Measurements from ENCODE around the gene TMCC1. TPM values are rescaled to one million over a fixed set of nuclear protein-coding genes. Genes with fewer than 3 reads are reported as not detected.

TMCC1 gene
- total RNA-seq, 4 donors from 2014 or later: 4.1 to 21.8 (median 14.5) TPM

GRCh38 chr3:129766135-129766534 lies 127.4 kb downstream of the TMCC1 start:
- no peak overlapping the region for H3K4me3 ChIP-seq
- H3K27me3 ChIP-seq: no peaks in the 10 kb centered on the region
- intact Hi-C loops (cut with DNase I; ENCODE audit: low total_unique reads): no loop called here
- DNase-seq: no peak
- 69 to 81% methylated on average over 2 of the region's 2 CpGs for WGBS, 2 donors (ENCODE audit: low coverage in 1 of 2)
- TF ChIP-seq EP300 (IDR thresholded peaks at IDR 0.05; ENCODE audit: low read depth) (no peak), POLR2AphosphoS5 (IDR thresholded peaks at IDR 0.05) (no peak), POLR2A (IDR thresholded peaks at IDR 0.05) (no peak)
- TF ChIP-seq, protein P1, sequence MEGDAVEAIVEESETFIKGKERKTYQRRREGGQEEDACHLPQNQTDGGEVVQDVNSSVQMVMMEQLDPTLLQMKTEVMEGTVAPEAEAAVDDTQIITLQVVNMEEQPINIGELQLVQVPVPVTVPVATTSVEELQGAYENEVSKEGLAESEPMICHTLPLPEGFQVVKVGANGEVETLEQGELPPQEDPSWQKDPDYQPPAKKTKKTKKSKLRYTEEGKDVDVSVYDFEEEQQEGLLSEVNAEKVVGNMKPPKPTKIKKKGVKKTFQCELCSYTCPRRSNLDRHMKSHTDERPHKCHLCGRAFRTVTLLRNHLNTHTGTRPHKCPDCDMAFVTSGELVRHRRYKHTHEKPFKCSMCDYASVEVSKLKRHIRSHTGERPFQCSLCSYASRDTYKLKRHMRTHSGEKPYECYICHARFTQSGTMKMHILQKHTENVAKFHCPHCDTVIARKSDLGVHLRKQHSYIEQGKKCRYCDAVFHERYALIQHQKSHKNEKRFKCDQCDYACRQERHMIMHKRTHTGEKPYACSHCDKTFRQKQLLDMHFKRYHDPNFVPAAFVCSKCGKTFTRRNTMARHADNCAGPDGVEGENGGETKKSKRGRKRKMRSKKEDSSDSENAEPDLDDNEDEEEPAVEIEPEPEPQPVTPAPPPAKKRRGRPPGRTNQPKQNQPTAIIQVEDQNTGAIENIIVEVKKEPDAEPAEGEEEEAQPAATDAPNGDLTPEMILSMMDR (IDR thresholded peaks at IDR 0.05): no peak
- H3K4me1 ChIP-seq: no peaks in the 10 kb centered on the region
- H3K9me3 ChIP-seq: no peaks in the 10 kb centered on the region
- no peaks in the 10 kb centered on the region for H3K36me3 ChIP-seq
- in situ Hi-C loops (cut with MboI; ENCODE audit: low pct_ligation_motif_present in 1 of 4, low pct_unique_long_range_greater_than_20kb in 1 of 4, low sequenced_read_pairs in 3 of 4): no loop called here
- no peak overlapping the region for H3K27ac ChIP-seq

GRCh38 chr3:129764090-129764489 lies 129.4 kb downstream of the TMCC1 start:
- no peaks in the 10 kb centered on the region for H3K9me3 ChIP-seq
- H3K4me1 ChIP-seq: no peaks in the 10 kb centered on the region
- H3K4me3 ChIP-seq: no peak overlapping the region
- in situ Hi-C loops (cut with MboI; ENCODE audit: low pct_ligation_motif_present in 1 of 4, low pct_unique_long_range_greater_than_20kb in 1 of 4, low sequenced_read_pairs in 3 of 4) (no loop called here), intact Hi-C loops (cut with DNase I; ENCODE audit: low total_unique reads) (no loop called here)
- no peak for DNase-seq
- TF ChIP-seq POLR2AphosphoS5 (IDR thresholded peaks at IDR 0.05) (no peak), POLR2A (IDR thresholded peaks at IDR 0.05) (no peak), EP300 (IDR thresholded peaks at IDR 0.05; ENCODE audit: low read depth) (no peak)
- TF ChIP-seq, protein P1 (IDR thresholded peaks at IDR 0.05): no peak
- H3K36me3 ChIP-seq: no peaks in the 10 kb centered on the region
- H3K27ac ChIP-seq: no peak overlapping the region
- no peaks in the 10 kb centered on the region for H3K27me3 ChIP-seq

GRCh38 chr3:129758785-129759320 lies 134.7 kb downstream of the TMCC1 start:
- Histone ChIP-seq H3K27me3 (no peaks in the 10 kb centered on the region), H3K4me3 (no peak overlapping the region), H3K36me3 (no peaks in the 10 kb centered on the region), H3K27ac (no peak overlapping the region), H3K4me1 (peaks cover 0 to 7% (median 0%) of the 10 kb centered on the region in 4 donors), H3K9me3 (no peaks in the 10 kb centered on the region)
- in situ Hi-C loops (cut with MboI; ENCODE audit: low pct_ligation_motif_present in 1 of 4, low pct_unique_long_range_greater_than_20kb in 1 of 4, low sequenced_read_pairs in 3 of 4) (no loop called here), intact Hi-C loops (cut with DNase I; ENCODE audit: low total_unique reads) (no loop called here)
- no peak for DNase-seq
- TF ChIP-seq EP300 (IDR thresholded peaks at IDR 0.05; ENCODE audit: low read depth) (no peak), POLR2AphosphoS5 (IDR thresholded peaks at IDR 0.05) (no peak), POLR2A (IDR thresholded peaks at IDR 0.05) (no peak)
- TF ChIP-seq, protein P1 (IDR thresholded peaks at IDR 0.05): no peak
- WGBS, 2 donors (ENCODE audit: low coverage in 1 of 2): 91 to 100% methylated on average over 1 of the region's 1 CpG

- H3K27ac ChIP-seq: no peak overlapping the region
- intact Hi-C loops (cut with DNase I; ENCODE audit: low total_unique reads): no loop called here
- peaks cover 0 to 7% (median 0%) of the 10 kb centered on the region in 4 donors for H3K4me1 ChIP-seq
- H3K4me3 ChIP-seq: no peak overlapping the region
- in situ Hi-C loops (cut with MboI; ENCODE audit: low pct_ligation_motif_present in 1 of 4, low pct_unique_long_range_greater_than_20kb in 1 of 4, low sequenced_read_pairs in 3 of 4): no loop called here
- WGBS, 2 donors (ENCODE audit: low coverage in 1 of 2): 100% methylated on average over 1 to 2 of the region's 2 CpGs
- no peak for DNase-seq
- no peaks in the 10 kb centered on the region for H3K9me3 ChIP-seq
- no peaks in the 10 kb centered on the region for H3K36me3 ChIP-seq
- TF ChIP-seq EP300 (IDR thresholded peaks at IDR 0.05; ENCODE audit: low read depth) (no peak), POLR2AphosphoS5 (IDR thresholded peaks at IDR 0.05) (no peak), POLR2A (IDR thresholded peaks at IDR 0.05) (no peak)
- TF ChIP-seq, protein P1 (IDR thresholded peaks at IDR 0.05): no peak
- H3K27me3 ChIP-seq: no peaks in the 10 kb centered on the region
Measured at GRCh38 chr3:129758306-129758705, 135.2 kb downstream of the TMCC1 start.

All from transverse colon (tissue), 4 donors.